GM12865 (cell line): ENCODE measurements around the gene DHX35.

ENCODE experiments used
- DNase-seq: peaks from one replicate; pipeline ENCODE4 v3.0.0; 2010; ENCODE audit warnings: low read depth
- H3K4me3 ChIP-seq: 2 replicates; pipeline ENCODE4 v1.5.1; 2011; ENCODE audit warnings: mild to moderate bottlenecking, low read depth, low read length, control low read depth
- TF ChIP-seq, protein P1 (sequence below): IDR thresholded peaks from 2 replicates; pipeline ENCODE4 v1.5.1; 2011; ENCODE audit warnings: low read length, control low read depth, low read depth, inconsistent platforms; ENCODE audit not compliant: insufficient read depth; ENCODE audit errors: missing control alignments

The DHX35 gene

DNA sequence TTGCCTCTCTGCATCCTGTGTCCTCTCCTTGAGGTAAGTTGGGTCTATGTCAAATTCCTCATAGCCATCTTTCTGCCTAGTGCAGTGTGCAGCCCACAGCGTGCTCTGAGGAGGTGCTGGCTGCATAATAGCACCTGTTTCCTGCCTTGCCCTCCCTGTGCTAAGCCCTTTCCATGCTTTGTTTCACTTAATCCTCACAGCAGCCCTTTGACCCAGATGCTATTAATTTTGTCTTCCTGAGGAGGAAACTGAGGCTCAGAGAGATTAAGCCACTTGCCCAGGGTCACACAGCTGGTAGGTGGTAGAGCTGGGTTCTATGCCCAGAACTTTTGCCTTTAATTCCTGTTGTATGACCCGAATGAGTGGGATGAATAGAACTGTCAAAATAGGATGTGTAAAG lies 22.5 kb upstream of the DHX35 start:
- no peak for DNase-seq
- TF ChIP-seq, protein P1, sequence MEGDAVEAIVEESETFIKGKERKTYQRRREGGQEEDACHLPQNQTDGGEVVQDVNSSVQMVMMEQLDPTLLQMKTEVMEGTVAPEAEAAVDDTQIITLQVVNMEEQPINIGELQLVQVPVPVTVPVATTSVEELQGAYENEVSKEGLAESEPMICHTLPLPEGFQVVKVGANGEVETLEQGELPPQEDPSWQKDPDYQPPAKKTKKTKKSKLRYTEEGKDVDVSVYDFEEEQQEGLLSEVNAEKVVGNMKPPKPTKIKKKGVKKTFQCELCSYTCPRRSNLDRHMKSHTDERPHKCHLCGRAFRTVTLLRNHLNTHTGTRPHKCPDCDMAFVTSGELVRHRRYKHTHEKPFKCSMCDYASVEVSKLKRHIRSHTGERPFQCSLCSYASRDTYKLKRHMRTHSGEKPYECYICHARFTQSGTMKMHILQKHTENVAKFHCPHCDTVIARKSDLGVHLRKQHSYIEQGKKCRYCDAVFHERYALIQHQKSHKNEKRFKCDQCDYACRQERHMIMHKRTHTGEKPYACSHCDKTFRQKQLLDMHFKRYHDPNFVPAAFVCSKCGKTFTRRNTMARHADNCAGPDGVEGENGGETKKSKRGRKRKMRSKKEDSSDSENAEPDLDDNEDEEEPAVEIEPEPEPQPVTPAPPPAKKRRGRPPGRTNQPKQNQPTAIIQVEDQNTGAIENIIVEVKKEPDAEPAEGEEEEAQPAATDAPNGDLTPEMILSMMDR, result no peak
- no peak overlapping the region for H3K4me3 ChIP-seq

DNA sequence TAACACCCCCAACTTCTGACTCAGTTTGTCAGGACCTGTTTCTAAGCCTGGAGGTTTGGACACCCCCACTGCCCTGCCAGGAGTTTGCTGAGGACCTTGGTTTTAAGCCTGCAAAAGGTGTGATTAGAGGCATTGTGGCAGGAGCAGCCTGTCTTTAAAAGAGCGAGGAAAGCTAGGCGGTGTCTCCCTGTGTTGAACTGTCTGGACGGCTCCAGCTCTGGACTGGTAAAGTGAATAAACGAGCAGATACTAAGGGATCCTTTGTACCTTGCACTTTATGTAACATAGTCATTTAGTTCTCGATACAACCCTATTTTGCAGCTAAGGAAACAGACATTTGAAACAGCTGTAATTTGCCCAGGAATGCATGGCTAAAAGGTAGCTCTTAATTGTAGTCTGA lies 21.5 kb upstream of the DHX35 start:
- H3K4me3 ChIP-seq, result no peak overlapping the region
- TF ChIP-seq, protein P1, result no peak
- DNase-seq, result no peak

DNA sequence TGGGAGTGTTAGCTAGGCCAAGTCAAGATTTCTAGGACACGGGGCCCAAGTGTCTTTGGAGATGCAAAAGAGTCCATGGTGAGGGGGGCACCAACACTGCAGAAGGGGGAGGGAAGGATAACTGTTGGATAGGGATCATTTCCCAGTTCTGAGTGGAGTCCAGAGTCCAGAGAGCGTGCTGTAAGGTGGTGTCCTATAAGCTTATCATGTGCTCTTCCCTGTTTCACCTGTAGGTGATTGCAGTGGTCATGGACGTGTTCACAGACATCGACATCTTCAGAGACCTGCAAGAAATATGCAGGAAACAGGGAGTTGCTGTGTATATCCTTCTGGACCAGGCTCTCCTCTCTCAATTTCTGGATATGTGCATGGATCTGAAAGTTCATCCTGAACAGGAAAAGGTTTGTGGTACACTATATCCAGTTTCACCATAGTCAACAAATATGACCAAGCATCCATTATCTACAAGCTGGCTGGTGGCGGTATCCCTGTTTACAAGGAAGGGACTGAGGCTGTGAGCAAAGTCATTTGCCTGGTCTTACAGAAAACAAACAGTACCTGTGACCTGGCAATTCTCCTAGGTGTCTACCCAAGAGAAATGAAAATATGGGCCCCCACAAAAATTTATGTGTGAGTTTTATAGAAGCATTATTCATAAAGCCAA lies 20.3 kb upstream of the DHX35 start:
- H3K4me3 ChIP-seq, result no peak overlapping the region
- TF ChIP-seq, protein P1, result peak; percentile 1
- DNase-seq, result no peak

DNA sequence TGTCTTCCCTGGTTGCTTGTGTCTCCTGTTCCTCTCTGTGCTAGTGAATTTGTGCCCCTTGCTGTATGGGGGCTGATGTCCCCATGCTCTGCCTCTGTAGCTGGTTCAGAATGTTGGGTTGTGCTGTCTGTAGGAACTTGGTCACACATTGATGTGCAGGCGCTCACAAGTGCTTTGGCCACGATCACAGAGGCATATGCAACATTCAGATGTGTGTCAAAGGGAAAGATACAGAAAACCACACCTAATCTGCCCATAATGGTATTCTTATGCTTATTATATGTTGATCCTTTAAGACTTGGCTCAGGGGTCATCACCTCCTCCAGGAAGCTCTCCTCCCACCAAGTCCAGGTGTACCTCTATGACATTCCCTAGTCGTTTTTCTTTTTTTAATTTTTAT lies 17.1 kb upstream of the DHX35 start:
- TF ChIP-seq, protein P1, result no peak
- DNase-seq, result no peak
- no peak overlapping the region for H3K4me3 ChIP-seq

DNA sequence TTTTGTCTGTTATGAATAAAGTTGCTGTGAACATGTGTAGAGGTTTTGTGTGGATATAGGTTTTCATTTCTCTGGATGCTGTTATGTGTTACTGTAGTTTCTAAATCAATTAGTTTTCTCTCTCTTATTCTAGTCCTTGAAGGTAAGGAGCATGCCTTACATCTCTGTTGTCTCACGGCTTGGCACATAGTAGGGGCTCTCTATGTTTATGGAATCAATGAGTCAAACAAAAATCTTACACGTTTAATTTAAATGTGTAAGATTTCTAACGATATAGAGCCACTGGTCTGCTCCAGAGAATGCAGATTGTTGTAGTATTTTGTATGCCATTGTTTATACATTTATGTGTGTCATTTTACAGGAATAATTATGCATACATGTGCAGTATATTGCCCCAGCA lies 15.3 kb upstream of the DHX35 start:
- TF ChIP-seq, protein P1, result no peak
- no peak overlapping the region for H3K4me3 ChIP-seq
- no peak for DNase-seq

DNA sequence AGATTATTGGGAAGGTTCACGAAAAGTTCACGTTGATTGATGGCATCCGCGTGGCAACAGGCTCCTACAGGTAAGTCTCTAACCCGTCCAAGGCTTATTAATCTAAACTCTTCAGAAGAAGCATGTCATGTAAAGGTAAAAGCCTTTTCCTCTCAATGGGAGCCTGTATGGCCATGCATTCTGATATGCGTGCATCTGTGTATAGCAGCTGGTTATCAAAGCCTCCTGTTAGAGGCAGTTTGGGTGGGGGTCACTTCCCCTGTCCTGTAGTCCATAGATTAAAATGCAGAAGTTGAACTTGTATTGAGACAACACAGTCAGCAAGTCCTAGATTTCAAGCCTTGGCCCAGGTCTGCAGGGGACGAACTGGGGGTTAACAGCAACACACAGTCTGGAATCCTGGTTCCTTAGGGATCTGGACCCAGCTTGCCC lies 14.2 kb upstream of the DHX35 start:
- no peak for DNase-seq
- TF ChIP-seq, protein P1, result no peak
- H3K4me3 ChIP-seq, result no peak overlapping the region

DNA sequence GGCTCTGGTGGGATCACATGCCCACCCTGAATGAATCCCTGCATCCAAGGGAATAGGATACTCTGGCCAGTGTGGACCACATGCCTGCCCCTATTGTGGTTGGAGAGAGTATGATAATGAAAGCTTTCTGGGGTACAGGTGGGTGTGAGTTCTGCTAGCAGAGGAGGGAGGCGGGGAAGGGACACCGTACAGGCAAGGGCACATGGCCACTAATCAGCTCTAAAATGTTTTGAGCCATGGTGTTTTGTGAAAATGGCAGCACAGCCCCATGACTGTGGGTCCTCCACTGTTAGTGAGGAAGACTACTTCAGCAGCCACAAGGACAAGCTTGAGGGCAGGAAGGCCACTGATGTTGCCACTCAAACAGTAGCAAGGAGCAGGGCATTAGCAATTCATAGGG lies 11.9 kb upstream of the DHX35 start:
- H3K4me3 ChIP-seq, result no peak overlapping the region
- no peak for DNase-seq
- TF ChIP-seq, protein P1, result no peak
